HepG2 (cell line): ENCODE data around the gene MBOAT7. TPM values are rescaled to one million over a fixed set of nuclear protein-coding genes. Genes with fewer than 3 reads are reported as not detected.

ENCODE experiments used
- ASH2L ChIP-seq: fragments of 300-600, 200-600 bp; sonication (generic); IDR thresholded peaks from 2 replicates; pipeline ENCODE4 v1.7.0; 2017; ENCODE audit warnings: low read depth, mild to moderate bottlenecking, moderate library complexity, mixed read lengths, low read length; ENCODE audit not compliant: insufficient read length
- KDM6A ChIP-seq: IDR thresholded peaks from 2 replicates; pipeline ENCODE4 v1.6.1; 2016; ENCODE audit warnings: low read depth
- MIXL1 ChIP-seq: IDR thresholded peaks from 2 replicates; pipeline ENCODE4 v1.6.1; 2016
- RAD21 ChIP-seq: fragments of 450-650 bp; formaldehyde crosslinking; IDR thresholded peaks from 2 replicates; pipeline ENCODE4 v1.5.0; 2020; ENCODE audit warnings: mild to moderate bottlenecking
- SOX5 ChIP-seq: IDR thresholded peaks from 2 replicates; pipeline ENCODE4 v1.6.1; 2016; ENCODE audit warnings: borderline replicate concordance
- TFDP1 ChIP-seq: IDR thresholded peaks from 2 replicates; pipeline ENCODE4 v1.6.1; 2016; ENCODE audit warnings: missing compliant biosample characterization, missing genetic modification reagents, borderline replicate concordance
- WIZ ChIP-seq: sonication (generic); formaldehyde crosslinking; IDR thresholded peaks from 2 replicates; pipeline ENCODE4 v1.5.1; 2020; ENCODE audit warnings: mild to moderate bottlenecking, missing genetic modification reagents
- ZBTB38 ChIP-seq: sonication (generic); formaldehyde crosslinking; IDR thresholded peaks from 2 replicates; pipeline ENCODE4 v1.5.1; 2020; ENCODE audit warnings: mild to moderate bottlenecking, missing genetic modification reagents
- ZNF260 ChIP-seq: sonication (generic); formaldehyde crosslinking; IDR thresholded peaks from 2 replicates; pipeline ENCODE4 v1.4.0; 2020; ENCODE audit warnings: missing genetic modification reagents, low read depth, mild to moderate bottlenecking, borderline replicate concordance
- ZNF33B ChIP-seq: sonication (generic); formaldehyde crosslinking; IDR thresholded peaks from 2 replicates; pipeline ENCODE4 v1.5.1; 2020; ENCODE audit warnings: mild to moderate bottlenecking, missing genetic modification reagents
- ZNF501 ChIP-seq: sonication (generic); formaldehyde crosslinking; IDR thresholded peaks from 2 replicates; pipeline ENCODE4 v1.5.1; 2020; ENCODE audit warnings: mild to moderate bottlenecking, moderate library complexity, missing genetic modification reagents
- ZNF784 ChIP-seq: sonication (generic); formaldehyde crosslinking; IDR thresholded peaks from 2 replicates; pipeline ENCODE4 v1.5.1; 2020; ENCODE audit warnings: missing genetic modification reagents, mild to moderate bottlenecking, borderline replicate concordance
- polyA plus RNA-seq, 8 experiments: library from polyadenylated mRNA; depleted of rRNA in 3 of 8; stranded (reverse) in 7 of 8; unstranded in 1 of 8; fragments of >200 nt; fragmentation: Illumina TruSeq in 4 of 8; extraction: Trizol in 4 of 8; gene quantifications; 2 replicates each; pipeline versions ENCODE4 v1.2.1 to v1.2.3, GENCODE V29; 2011 to 2016; ENCODE audit warnings: low read depth in 4 of 8, missing spikeins in 1 of 8, mixed read lengths in 1 of 8; ENCODE audit not compliant: insufficient read depth in 1 of 8
- total RNA-seq, 5 experiments: library from RNA; depleted of rRNA; stranded (reverse); fragments of >200 nt; fragmentation: Illumina TruSeq; extraction: Trizol; gene quantifications; 2 replicates each; pipeline ENCODE4 v1.2.3, GENCODE V29; 2016; ENCODE audit warnings: low read depth in 1 of 5
- TF ChIP-seq, protein P1 (sequence below): sonication (generic); formaldehyde crosslinking; conservative IDR thresholded peaks from 2 replicates; pipeline ENCODE4 v1.8.0; 2022; ENCODE audit warnings: mild to moderate bottlenecking, moderate library complexity, missing genetic modification reagents
- TF ChIP-seq, protein P2 (sequence below): IDR thresholded peaks from 2 replicates; pipeline ENCODE4 v1.6.1; 2018; ENCODE audit warnings: missing genetic modification reagents
- TF ChIP-seq, protein P3 (sequence below): sonication (generic); formaldehyde crosslinking; IDR thresholded peaks from 2 replicates; pipeline ENCODE4 v1.4.0; 2020; ENCODE audit warnings: missing genetic modification reagents
- TF ChIP-seq, protein P4 (sequence below): IDR thresholded peaks from 2 replicates; pipeline ENCODE4 v1.6.1; 2018; ENCODE audit warnings: missing genetic modification reagents, mild to moderate bottlenecking, missing compliant biosample characterization

MBOAT7 gene
- total and polyA plus RNA-seq, 2 of the 13 experiments (the other 11 are each of a cell fraction or from before 2014, with no cell fraction given), result 22.2 to 25.5 TPM

- TF ChIP-seq, protein P1, sequence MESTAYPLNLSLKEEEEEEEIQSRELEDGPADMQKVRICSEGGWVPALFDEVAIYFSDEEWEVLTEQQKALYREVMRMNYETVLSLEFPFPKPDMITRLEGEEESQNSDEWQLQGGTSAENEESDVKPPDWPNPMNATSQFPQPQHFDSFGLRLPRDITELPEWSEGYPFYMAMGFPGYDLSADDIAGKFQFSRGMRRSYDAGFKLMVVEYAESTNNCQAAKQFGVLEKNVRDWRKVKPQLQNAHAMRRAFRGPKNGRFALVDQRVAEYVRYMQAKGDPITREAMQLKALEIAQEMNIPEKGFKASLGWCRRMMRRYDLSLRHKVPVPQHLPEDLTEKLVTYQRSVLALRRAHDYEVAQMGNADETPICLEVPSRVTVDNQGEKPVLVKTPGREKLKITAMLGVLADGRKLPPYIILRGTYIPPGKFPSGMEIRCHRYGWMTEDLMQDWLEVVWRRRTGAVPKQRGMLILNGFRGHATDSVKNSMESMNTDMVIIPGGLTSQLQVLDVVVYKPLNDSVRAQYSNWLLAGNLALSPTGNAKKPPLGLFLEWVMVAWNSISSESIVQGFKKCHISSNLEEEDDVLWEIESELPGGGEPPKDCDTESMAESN (CRISPR knock-in tag), result no peak
- no peak for TF ChIP-seq ZNF33B (CRISPR knock-in tag)
- TF ChIP-seq ZNF501, result peak; percentile 56; the same call in 1 of the 2 replicates
- TF ChIP-seq, protein P2, sequence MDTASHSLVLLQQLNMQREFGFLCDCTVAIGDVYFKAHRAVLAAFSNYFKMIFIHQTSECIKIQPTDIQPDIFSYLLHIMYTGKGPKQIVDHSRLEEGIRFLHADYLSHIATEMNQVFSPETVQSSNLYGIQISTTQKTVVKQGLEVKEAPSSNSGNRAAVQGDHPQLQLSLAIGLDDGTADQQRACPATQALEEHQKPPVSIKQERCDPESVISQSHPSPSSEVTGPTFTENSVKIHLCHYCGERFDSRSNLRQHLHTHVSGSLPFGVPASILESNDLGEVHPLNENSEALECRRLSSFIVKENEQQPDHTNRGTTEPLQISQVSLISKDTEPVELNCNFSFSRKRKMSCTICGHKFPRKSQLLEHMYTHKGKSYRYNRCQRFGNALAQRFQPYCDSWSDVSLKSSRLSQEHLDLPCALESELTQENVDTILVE, result peak; percentile 49; the same call in 1 of the 2 replicates
- TF ChIP-seq SOX5 (CRISPR knock-in tag), result peak; percentile 34; the same call in 1 of the 2 replicates
- 0 out of 2 replicates have a peak, but pooled peaks have one; percentile 49 for TF ChIP-seq MIXL1 (CRISPR knock-in tag)
- peak; percentile 4 for TF ChIP-seq ASH2L
- no peak for TF ChIP-seq ZNF260 (CRISPR knock-in tag)
- TF ChIP-seq, protein P3, sequence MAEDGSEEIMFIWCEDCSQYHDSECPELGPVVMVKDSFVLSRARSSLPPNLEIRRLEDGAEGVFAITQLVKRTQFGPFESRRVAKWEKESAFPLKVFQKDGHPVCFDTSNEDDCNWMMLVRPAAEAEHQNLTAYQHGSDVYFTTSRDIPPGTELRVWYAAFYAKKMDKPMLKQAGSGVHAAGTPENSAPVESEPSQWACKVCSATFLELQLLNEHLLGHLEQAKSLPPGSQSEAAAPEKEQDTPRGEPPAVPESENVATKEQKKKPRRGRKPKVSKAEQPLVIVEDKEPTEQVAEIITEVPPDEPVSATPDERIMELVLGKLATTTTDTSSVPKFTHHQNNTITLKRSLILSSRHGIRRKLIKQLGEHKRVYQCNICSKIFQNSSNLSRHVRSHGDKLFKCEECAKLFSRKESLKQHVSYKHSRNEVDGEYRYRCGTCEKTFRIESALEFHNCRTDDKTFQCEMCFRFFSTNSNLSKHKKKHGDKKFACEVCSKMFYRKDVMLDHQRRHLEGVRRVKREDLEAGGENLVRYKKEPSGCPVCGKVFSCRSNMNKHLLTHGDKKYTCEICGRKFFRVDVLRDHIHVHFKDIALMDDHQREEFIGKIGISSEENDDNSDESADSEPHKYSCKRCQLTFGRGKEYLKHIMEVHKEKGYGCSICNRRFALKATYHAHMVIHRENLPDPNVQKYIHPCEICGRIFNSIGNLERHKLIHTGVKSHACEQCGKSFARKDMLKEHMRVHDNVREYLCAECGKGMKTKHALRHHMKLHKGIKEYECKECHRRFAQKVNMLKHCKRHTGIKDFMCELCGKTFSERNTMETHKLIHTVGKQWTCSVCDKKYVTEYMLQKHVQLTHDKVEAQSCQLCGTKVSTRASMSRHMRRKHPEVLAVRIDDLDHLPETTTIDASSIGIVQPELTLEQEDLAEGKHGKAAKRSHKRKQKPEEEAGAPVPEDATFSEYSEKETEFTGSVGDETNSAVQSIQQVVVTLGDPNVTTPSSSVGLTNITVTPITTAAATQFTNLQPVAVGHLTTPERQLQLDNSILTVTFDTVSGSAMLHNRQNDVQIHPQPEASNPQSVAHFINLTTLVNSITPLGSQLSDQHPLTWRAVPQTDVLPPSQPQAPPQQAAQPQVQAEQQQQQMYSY (CRISPR knock-in tag), result no peak
- no peak for TF ChIP-seq KDM6A
- TF ChIP-seq ZNF784 (CRISPR knock-in tag), result peak; percentile 7; the same call in 1 of the 2 replicates
- TF ChIP-seq RAD21 (CRISPR knock-in tag), result peak; percentile 98
- TF ChIP-seq WIZ, result no peak
- peak; percentile 82; the same call in 1 of the 2 replicates for TF ChIP-seq ZBTB38 (CRISPR knock-in tag)
- TF ChIP-seq TFDP1, result peak; percentile 17; the same call in 1 of the 2 replicates
- TF ChIP-seq, protein P4, sequence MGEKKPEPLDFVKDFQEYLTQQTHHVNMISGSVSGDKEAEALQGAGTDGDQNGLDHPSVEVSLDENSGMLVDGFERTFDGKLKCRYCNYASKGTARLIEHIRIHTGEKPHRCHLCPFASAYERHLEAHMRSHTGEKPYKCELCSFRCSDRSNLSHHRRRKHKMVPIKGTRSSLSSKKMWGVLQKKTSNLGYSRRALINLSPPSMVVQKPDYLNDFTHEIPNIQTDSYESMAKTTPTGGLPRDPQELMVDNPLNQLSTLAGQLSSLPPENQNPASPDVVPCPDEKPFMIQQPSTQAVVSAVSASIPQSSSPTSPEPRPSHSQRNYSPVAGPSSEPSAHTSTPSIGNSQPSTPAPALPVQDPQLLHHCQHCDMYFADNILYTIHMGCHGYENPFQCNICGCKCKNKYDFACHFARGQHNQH (CRISPR knock-in tag), result peak; percentile 63; the same call in 1 of the 2 replicates
Measured at GRCh38 chr19:54231077-54231931, 41.9 kb upstream of the MBOAT7 start (continued).
